ENCODE measurements around the gene RDH14.

Gene RDH14

GRCh38 chr2:18560031-18560796 is at the start of gene RDH14:
TSS of gene RDH14 (minus strand) at chr2:18560653. CDS start at chr2:18560572, 81 bp downstream.
- DNase-seq = peak; percentile 58

- no peak for DNase-seq
Measured at GRCh38 chr2:18610090-18610489, 49.6 kb upstream of the RDH14 start.

GRCh38 chr2:18605115-18605514 is 44.7 kb upstream of the RDH14 start:
- DNase-seq = no peak

- DNase-seq = no peak
Measured at GRCh38 chr2:18604531-18604885, 44.1 kb upstream of the RDH14 start.

GRCh38 chr2:18603854-18604530 is 43.5 kb upstream of the RDH14 start:
- no peak for DNase-seq

GRCh38 chr2:18602298-18602697 is 41.8 kb upstream of the RDH14 start:
- DNase-seq = no peak

- DNase-seq = no peak
Measured at GRCh38 chr2:18600255-18600613, 39.8 kb upstream of the RDH14 start.

GRCh38 chr2:18599509-18600254 is 39.2 kb upstream of the RDH14 start:
- DNase-seq = no peak

- DNase-seq = no peak
Measured at GRCh38 chr2:18598848-18599484, 38.5 kb upstream of the RDH14 start.

GRCh38 chr2:18597618-18598017 is 37.2 kb upstream of the RDH14 start:
- no peak for DNase-seq

GRCh38 chr2:18596993-18597392 is 36.5 kb upstream of the RDH14 start:
- no peak for DNase-seq

- DNase-seq = no peak
Measured at GRCh38 chr2:18593496-18593895, 33.0 kb upstream of the RDH14 start.

GRCh38 chr2:18592372-18592771 is 31.9 kb upstream of the RDH14 start:
- no peak for DNase-seq

GRCh38 chr2:18589354-18589753 is 28.9 kb upstream of the RDH14 start, which contains the start of gene NT5C1B:
TSS of gene NT5C1B (minus strand) at chr2:18589569. CDS start at chr2:18589468, 101 bp downstream.
- no peak for DNase-seq

GRCh38 chr2:18588802-18589201 is 28.3 kb upstream of the RDH14 start:
- DNase-seq = no peak

- no peak for DNase-seq
Measured at GRCh38 chr2:18588049-18588448, 27.6 kb upstream of the RDH14 start.

GRCh38 chr2:18585526-18585925 is 25.1 kb upstream of the RDH14 start:
- no peak for DNase-seq

- DNase-seq = no peak
Measured at GRCh38 chr2:18584608-18584954, 24.1 kb upstream of the RDH14 start.

GRCh38 chr2:18583905-18584607 is 23.6 kb upstream of the RDH14 start:
- no peak for DNase-seq

GRCh38 chr2:18580606-18581005 is 20.2 kb upstream of the RDH14 start:
- DNase-seq = no peak

- DNase-seq = no peak
Measured at GRCh38 chr2:18578033-18578432, 17.6 kb upstream of the RDH14 start.

GRCh38 chr2:18566145-18566769 is 5.8 kb upstream of the RDH14 start:
- DNase-seq = no peak

GRCh38 chr2:18560797-18561085 is 288 bp upstream of the RDH14 start:
- no peak for DNase-seq

Measured in NCI-H2081 treated with DMSO at 0.1 percent for 48 hours (cell line).